Measurements from ENCODE around the gene NME2.
"Not testable (repeated sequence)": the region's sequence is repeated elsewhere in the genome, so short reads cannot be mapped to it uniquely, and the experiment has no call there.

NME2 gene

DNA sequence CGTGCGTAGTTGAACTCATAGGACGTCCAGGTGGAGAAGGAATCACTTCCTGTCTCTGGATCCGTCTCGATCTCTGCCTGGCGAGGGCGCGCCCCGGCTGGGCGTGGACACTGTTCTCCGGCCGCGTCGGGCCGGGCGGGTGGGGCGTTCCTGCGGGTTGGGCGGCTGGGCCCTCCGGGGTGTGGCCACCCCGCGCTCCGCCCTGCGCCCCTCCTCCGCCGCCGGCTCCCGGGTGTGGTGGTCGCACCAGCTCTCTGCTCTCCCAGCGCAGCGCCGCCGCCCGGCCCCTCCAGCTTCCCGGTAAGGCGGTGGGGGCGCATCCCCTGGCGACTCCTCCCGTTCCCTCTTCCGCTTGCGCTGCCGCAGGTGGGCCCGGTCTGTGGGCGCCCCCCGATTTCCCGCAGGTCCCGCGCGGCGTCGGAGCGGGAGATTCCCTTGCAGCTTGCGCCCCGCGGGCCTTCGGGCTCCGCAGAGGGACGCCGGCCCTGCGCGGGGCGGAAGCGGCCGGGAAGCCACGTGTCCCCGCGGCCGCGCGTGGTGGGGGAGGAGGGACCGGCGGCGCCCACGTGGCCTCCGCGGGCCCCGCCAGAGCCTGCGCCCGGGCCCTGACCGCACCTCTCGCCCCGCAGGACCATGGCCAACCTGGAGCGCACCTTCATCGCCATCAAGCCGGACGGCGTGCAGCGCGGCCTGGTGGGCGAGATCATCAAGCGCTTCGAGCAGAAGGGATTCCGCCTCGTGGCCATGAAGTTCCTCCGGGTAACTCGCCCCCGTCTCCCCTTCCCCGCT, at the start of gene NME2:
Gene NME2, plus strand, starts transcription at position 214 of the 789 bp plus-strand sequence. Its CDS starts 420 bp downstream, at position 634.
- FAIRE-seq (peak; percentile 98), DNase-seq (ENCODE audit: insufficient read length, low spot score) (peak; percentile 97)

DNA sequence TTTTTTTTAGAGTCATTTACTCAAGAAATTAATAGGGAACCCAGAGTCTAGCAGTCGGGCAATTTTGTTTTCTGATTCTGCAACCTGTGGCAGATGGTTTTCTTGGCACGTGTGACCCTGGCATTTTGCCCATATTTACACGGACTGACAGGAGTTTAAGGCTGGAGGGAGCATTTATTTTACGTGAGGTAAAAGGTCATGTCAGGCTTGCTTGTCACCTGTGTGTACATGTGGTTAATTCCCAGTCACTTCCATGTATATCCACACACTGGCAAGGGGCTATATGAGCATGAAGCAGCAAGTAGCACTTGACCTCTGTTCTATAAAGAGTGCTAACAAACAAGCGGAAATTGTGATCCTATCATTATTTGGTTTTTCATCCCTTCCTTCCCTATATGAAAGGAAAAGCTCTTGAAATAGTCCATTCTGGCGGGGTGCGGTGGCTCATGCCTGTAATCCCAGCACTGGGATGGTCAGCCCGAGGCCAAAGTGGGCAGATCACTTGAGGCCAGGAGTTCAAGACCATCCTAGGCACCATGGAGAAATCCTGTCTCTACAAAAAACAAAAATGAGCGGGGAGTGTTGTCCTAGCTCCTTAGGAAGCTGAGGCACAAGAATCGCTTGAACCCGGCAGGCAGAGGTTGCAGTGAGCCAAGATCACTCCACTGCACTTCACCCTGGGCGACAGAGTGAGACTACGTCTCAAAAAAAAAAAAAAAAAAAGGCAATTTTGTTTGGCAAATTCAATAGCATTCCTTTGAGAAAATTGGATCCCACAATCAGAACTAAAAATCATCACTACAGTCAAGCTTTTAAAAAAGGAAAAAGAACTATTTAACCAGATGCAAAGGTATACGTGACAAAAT, 47.6 kb upstream of the NME2 start:
- no peak for FAIRE-seq
- DNase-seq (ENCODE audit: insufficient read length, low spot score), result no peak

DNA sequence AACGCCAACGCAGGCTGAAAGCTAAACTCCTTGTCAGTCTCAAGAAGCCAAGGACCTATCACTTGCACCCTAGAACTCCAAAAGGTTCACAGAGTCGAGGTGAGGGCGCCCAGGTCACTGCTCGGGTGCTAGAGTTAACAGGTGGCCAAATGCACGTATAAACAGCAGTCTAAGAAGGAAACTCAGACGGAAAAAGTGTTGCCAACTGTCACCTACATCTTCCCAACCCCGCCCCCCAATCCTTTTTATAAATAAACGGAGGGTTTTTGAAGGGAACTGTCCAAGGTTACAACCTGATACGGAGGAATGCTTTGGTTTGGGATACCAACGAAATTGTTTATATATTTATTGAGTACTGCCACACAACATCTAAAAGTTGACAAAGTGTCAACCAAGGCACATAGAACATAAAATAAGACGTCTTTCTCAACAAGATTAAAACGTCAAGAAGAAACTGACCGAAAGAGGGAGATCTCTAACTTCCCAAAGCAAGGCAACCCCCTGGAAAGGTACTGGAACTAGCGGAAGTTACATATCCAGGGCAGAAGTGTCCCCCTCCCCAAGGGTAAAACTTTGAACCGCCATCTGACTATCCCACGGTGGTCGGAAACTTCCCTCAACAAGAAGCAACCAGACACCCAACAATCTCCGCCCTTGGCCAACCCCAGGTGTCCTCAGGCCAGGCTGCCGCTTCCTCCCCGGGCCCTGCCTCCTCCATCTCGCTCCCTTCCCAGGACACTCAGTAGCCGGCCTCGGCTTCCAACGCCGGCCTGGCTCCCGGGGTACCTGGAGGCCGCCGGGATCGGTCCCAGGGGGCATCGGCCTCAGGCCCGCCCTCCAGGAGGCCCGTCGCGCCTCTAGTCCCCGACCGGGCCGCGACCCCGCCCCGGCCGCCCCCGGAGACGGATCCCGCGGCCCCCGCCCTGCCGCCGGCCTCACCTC, 46.5 kb upstream of the NME2 start:
- DNase-seq (ENCODE audit: insufficient read length, low spot score) (peak; percentile 53), FAIRE-seq (peak; percentile 16)

DNA sequence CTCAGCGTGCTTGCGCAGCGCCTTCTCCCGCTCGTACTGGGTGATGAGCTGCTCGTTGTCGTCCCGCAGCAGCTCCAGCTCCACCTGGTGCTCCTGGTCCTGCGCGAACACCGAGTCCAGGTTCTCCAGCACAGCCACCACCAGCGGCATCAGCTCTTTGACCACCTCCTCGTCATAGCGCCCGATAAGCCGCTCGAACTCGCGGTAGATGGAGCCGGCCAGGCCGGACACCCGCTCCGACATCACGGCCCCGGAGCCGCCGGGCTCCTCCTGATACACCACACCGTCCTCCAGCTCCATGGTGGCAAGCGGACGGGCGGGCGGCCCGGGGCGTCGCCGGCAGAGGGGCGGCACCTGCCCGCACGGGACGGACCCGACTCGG, 45.9 kb upstream of the NME2 start:
- DNase-seq (ENCODE audit: insufficient read length, low spot score) (peak; percentile 41), FAIRE-seq (peak; percentile 55)

DNA sequence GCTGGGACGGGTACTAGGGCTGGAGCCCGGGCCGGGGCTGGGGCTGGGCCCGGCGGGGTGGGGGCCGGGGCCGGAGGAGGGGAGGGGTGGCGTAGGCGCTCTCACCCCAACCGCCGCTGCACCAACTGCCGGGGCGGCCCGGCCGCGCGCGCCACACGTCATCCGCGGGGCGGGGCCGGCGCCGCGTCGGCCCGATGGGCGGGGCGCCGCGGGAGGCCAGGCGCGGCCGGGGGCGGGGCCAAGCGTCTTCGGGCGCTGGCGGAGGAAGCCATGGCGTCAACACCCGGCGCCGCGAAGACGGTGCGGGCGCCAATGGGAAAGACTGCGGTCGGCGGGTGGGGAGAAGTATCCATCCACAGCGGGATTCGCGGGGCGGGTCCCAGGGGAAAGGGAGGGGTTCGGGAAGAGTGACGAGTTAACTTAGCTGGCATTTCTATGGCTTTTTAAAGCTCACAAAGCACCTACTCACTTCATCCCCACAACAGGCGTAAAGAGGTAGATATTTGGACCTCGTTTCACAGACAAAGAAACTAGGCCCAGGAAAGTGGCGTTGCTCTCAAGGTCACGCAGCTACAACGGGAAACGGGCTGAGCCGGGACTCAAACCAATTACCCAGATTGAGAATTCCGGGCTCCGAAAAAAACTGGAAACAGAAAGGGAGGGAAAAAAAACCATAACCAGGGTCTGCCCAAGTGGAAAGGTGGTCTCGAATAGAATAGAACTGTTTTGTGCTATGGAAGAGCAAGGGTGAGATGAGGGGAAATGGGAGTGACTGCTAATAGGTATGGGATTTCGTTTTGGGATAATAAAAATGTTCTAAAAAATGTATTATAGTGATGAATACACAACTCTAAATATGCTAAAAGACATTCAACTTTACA, 45.2 kb upstream of the NME2 start, which contains the start of gene SPAG9:
Gene SPAG9, minus strand, starts transcription at position 130 of the 881 bp plus-strand sequence. CDS start 212 bp downstream, outside the sequence.
- DNase-seq (ENCODE audit: insufficient read length, low spot score) (peak; percentile 97), FAIRE-seq (peak; percentile 94)

DNA sequence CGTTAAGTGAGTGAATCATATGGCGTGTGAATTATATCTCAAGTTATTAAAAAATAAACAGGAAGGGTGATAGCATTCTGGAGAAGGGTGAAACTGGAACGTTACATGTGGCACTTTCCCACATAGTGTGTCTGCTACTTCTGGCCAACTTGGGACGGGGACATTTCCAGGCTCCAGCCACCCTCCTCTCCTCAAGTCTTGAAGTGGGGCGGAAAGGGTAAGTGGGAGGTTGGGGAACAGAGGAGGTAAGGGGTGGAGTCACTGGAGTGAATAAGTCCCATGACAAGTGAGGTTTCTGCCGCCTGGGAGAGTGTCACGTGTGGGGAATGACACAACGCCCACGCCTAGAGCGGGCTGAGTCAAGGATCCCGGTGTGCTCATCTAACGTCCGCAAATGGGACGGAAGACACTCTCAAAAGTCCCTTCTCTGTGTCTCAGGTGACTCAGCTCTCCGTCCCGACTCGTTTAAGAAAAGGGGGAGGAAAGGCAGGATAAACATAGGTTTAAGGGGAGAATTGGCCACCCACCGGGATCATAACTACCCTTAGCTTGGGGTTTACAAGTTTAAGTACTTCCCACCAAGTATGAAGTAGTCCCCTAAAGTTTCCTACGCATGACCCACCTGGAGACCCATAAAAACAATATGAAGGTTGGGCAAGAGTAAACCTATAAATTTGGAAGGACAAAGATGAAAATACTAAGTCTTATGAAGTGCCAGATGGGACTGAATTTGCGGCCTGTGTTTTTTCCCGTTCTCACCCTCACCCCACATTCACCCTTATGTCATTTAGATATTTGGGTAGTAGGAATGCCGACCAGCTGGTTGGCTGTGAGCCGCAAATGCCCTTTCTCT, 44.4 kb upstream of the NME2 start:
- FAIRE-seq, result peak; percentile 80
- peak; percentile 95 for DNase-seq (ENCODE audit: insufficient read length, low spot score)

DNA sequence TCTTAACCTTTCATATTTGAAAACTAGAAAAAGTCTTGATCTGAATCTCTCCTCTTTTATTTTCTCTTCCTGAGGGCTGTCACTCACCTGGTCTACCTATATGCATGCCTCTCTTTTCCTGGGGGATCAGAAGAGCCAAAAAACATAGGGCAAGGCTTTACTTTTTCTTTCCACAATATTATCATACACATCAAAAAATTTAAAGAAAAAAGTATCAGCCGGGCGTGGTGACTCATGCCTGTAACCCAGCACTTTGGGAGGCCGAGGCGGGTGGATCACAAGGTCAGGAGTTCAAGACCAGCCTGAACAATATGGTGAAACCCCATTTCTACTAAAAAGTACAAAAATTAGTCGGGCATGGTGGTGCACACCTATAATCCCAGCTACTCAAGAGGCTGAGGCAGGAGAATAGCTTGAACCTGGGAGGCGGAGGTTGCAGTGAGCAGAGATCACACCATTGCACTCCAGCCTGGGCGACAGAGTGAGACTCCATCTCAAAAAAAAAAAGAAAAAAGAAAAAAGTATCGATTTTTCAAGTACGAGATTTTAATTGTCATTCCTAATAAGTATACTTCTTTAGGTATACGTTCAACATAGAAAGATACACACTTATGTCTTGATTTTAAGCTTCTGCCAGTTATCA, 43.6 kb upstream of the NME2 start:
- not testable (repeated sequence) for FAIRE-seq; DNase-seq (ENCODE audit: insufficient read length, low spot score)

DNA sequence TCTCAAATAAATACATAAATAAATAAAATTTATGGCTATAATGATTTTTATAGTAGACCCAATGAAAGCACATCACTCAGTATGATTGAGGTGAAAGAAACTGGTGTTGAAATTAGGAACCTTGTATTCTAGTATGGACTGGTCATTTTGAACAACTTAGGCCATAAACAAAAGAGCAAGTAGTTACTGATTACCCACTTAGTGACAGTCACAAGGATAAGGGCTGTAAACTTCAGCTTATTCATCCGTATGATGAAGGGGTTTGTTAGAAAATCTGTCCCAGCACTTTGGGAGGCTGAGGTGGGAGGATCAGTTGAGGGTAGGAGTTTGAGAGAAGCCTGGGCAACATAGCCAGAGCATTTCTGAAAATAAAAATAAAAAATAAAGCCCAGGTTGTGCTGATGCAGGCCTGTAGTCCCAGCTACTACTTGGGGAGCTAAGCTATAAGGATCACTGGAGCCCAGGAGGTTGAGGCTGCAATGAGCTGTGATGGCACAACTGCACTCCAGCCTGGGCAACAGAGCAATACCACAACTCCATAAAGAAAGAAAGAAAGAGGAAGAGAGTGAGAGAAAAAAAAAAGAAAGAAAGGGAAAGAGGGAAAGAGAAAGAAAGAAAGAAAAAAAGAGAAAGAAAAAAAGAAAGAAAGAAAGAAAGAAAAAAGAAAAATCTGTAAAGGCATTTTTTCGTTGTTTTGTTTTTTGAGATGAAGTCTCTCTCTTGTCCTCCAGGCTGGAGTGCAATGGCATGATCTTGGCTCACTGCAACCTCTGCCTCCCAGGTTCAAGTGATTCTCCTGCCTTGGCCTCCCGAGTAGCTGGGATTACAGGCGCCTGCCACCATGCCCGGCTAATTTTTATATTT, 41.3 kb upstream of the NME2 start:
- DNase-seq (ENCODE audit: insufficient read length, low spot score) (no peak), FAIRE-seq (no peak)

DNA sequence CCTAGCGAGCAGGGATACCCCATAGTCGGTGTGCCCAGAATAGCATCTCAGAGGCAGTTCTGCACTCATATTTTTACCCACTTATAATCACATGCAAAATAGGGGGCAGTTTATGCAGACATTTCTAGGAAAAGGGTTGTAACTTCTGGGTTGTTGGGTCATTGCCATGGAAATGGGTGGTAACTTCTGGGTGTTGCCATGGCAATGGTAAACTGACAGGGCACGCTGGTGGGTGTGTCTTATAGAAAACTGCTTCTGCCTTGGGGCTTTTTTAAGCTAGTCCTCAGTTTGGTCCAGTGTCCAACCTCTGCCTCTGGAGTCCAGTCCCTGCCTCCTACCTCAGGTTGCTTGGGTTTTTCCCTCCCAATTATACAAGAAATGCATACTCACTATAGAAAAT, 38.1 kb upstream of the NME2 start:
- FAIRE-seq (no peak), DNase-seq (ENCODE audit: insufficient read length, low spot score) (no peak)

DNA sequence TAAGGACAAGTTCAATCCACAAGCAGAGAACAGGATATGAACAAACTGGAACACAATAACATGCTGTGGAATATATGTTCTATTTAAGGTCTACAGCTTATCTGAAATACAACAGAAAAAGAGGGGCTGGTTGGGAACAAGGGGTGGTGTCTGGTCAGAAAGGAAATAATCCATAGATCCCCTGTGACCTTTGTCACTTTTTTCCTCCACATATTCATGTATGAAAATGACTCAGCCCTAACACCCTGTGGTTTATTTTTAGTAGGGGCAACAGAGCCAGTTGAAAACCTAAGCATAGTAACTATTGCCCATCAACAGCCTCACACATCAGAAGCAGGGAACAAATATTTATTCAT, 33.3 kb upstream of the NME2 start:
- DNase-seq (ENCODE audit: insufficient read length, low spot score) (no peak), FAIRE-seq (no peak)

DNA sequence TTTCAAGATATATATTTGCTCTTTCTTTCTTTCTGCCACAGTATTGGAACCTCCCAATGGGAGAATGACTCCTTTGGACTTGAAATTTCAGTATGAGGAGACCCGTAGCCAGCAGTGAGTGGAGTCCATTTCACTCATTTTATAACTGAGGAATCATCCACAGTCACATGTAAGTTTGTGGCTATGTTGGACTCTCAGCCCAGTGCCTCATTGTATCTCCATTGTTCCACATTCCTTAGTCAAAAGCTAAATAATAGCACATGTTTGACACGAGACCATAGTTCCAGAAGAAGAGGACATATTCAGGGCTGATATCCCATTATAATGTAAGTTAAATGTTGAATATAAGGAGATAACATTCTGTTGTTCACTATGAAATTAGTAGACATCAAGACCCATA, 32.8 kb upstream of the NME2 start:
- no peak for FAIRE-seq

DNA sequence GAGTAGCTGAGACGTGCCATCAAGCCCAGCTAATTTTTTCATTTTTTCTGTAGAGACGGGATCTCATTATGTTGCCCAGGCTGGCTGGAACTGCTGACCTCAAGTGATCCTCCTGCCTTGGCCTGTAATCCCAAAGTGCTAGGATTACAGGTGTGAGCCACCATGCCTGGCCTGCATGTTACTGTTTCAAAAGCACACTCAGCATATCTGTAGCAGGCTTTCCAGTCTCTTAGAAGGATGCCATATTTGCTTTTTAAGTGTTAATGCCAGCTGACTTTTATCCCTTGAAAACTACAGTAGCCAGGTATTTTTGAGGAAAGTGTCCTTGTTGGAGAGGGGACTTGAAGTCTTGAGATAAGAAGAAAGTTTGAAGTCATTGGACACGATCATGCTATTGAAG, 30.3 kb upstream of the NME2 start:
- FAIRE-seq (no peak), DNase-seq (ENCODE audit: insufficient read length, low spot score) (no peak)

More for the DNA sequence above, 32.8 kb upstream of the NME2 start:
- DNase-seq (ENCODE audit: insufficient read length, low spot score), result no peak

DNA sequence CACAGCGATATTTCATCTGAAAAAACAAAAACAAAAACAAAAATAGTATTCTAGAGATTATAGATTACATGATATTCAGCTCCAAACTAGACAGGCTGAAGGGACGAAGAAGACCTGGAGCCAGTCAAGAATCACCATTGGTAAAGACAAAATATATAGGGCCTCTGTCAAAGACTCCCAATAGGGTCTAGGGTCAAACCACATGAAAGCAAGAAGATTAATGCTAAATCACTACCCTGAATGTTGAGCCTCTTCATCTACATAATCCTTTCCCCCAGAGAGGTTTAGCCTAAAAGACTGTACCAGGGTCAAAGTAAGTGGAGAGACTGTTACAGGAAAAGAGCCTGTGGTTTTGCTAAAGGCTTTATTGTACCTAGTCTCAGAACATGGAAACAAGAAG, 23.6 kb upstream of the NME2 start:
- no peak for FAIRE-seq
- no peak for DNase-seq (ENCODE audit: insufficient read length, low spot score)

DNA sequence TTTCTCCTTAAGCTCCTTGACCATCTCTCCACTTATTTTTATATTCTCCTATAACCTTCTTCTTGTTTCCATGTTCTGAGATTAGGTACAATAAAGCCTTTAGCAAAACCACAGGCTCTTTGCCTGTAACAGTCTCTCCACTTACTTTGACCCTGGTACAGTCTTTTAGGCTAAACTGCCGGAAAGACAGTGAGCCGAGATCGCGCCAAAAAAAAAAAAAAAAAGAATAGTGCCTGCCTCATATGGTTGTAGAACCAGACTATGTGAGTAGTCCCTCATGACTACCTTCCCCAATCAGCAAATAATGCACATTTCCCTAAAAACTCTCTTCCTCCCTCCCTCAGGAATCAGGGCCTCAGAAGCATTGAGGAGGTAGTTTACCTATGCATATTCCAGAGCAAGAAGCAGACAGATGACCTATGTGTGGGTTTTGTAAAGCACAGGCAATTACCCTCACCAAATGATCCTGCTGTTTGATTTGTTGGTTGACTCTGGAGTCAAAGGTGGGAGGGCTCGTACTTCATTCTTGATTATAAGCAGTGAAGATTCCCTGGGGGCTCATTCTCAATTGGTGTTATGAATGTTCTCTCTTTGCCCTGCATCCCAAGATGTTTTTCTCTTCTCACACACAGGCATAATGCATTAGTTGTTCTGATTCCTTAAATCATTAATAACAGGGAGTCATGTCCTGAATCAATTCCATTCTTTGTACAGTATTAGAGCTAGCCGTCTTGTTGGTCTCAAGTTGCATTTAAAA, 21.8 kb upstream of the NME2 start:
- FAIRE-seq (no peak), DNase-seq (ENCODE audit: insufficient read length, low spot score) (no peak)

DNA sequence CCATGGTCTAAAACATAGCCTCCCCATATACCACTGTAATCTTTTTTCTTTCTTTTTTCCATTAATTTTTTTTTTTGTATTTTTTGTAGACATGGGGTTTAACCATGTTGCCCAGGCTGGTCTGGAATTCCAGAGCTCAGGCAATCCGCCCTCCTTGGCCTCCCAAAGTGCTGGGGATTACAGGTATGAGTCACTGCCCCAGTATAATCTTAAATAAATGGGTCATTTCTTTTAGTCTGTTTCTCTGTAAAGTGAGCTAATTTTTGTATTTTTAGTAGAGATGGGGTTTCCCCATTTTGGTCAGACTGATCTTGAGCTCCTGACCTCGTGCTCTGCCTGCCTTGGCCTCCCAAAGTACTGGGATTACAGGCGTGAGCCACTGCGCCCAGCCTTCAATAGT, 18.6 kb upstream of the NME2 start:
- FAIRE-seq (no peak), DNase-seq (ENCODE audit: insufficient read length, low spot score) (no peak)

DNA sequence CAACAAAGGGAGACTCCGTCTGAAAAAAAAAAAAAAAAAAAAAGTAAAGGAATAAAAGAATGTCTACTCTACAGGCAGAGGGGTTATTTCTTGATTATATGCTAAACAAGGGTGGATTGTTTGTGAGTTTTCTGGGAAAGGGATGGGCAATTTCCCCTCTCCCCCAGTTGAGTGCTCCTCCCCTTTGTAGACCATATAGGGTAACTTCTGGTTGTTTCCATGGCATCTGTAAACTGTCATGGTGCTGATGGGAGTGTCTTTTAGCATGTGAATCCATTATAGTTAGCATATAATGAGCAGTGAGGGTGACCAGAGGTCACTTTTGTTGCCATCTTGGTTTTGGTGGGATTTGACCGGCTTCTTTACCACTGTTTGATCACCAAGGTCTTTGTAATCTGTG, 17.0 kb upstream of the NME2 start:
- FAIRE-seq (no peak), DNase-seq (ENCODE audit: insufficient read length, low spot score) (no peak)

DNA sequence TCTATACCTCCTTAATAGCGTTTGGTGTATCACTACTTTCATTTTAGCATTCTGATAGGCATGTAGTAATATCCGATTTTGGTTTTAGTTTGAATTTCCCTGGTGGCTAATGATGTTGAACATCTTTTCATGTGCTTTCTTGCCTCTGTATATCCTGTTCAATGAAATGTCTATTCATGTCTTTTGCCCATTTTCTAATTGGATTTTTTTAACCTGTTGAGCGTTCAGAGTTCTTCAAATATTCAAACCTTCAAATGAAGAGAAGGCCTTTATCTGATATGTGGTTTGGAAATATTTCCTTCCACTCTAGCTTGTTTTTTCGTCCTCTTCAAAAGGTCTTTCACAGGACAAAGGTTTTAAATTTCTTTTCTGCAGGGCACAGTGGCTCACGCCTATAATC, 15.3 kb upstream of the NME2 start:
- FAIRE-seq (no peak), DNase-seq (ENCODE audit: insufficient read length, low spot score) (no peak)
